Measurements from ENCODE around the gene BCLAF1.
"Not testable (repeated sequence)": the region's sequence is repeated elsewhere in the genome, so short reads cannot be mapped to it uniquely, and the experiment has no call there.

BCLAF1 gene

DNA sequence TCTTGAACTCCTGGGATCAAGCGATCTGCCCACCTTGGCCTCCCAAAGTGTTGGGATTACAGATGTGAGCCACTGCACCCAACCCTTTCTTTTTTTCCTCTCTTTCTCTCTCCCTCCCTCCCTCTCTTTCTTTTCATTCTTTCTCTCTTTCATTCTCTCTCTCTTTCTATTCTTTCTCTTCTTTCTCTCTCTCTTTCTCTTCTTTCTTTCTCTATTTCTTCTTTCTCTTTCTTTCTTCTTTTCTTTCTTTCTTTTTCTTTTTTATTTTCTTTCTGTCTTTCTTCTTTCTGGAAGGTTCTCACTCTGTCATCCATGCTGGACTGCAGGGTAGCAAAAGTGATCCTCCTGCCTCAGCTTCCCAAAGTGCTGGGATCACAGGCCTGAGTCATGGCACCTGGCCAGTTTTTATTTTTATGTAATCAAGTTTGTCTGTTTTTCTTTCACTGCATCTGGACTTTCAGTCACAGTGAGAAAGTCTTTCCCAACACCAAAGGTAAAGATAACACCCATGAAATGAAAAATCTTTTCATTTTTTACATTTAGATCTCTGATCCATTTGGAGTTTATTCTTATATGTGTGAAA lies 20.2 kb upstream of the BCLAF1 start:
- no peak for DNase-seq (ENCODE audit: low spot score)

DNA sequence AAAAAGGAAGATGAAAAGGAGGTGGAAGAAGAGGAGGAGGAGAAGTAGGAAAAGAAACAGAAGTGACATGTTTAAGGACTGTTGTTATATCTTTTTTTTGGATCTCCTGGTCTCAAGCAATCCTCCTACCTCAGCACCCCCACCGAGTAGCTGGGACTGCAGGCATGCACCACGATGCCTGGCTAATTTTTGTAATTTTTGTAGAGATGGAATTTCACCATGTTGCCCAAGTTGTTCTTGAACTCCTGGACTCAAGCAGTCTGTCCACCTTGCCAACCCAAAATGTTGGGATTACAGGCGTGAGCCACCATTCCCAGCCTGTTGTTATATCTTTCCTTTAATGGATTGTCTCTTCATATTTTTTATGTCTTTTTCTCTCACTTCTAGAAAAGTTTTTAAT lies 19.5 kb upstream of the BCLAF1 start:
- DNase-seq (ENCODE audit: low spot score): no peak

DNA sequence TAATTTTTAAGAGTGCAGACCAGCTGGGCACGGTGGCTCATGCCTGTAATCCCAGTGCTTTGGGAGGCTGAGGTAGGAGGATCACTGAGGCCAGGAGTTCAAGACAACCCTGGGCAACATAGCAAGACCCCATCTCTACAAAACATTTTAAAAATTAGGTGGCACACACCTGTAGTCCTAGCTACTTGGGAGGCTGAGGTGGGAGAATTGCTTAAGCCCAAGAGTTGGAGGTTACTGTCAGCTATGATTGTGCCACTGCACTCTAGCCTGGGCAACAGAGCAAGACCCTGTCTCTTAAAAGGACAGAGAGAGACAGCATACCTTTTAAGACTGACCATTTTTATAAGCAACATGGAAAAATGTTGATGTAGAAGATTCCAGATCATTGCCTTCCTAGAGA lies 18.8 kb upstream of the BCLAF1 start:
- DNase-seq (ENCODE audit: low spot score): not testable (repeated sequence)

DNA sequence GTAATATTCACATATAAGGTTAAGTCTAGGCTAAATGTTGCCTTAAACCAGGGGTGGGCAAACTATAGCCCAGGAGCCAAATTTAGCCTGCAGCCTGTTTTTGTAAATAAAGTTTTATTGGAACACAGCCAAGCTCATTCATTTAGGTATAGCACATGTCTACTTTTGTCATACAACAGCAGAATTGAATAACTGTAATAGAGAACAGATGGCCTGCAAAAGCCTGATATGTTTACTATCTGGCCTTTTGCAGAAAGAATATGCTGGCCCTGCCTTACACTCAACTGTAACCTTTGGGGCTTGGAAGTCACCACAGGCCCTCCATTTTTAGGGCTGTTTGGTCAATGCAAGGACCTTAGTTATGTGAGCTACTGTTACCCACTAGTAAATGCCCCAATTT lies 17.7 kb upstream of the BCLAF1 start:
- DNase-seq (ENCODE audit: low spot score): no peak

DNA sequence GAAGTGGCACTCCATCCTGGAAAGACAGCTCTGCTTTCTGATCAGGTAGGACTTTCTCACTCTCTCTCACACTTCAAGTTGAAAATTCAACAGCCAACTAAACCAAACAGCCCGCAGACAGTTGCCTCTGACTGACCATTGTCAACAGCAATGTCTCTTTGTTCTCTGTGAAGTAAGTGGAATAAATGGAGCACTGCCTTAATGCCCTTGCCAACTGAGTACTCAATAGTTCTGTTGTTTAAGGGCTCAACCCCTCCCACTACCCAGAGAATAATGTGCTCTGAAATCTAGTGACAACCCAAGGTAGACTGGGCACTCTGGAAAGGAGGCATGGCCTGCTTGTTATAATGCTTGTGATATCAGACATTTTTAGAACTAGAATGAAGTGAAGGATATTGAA lies 16.8 kb upstream of the BCLAF1 start:
- DNase-seq (ENCODE audit: low spot score): no peak

DNA sequence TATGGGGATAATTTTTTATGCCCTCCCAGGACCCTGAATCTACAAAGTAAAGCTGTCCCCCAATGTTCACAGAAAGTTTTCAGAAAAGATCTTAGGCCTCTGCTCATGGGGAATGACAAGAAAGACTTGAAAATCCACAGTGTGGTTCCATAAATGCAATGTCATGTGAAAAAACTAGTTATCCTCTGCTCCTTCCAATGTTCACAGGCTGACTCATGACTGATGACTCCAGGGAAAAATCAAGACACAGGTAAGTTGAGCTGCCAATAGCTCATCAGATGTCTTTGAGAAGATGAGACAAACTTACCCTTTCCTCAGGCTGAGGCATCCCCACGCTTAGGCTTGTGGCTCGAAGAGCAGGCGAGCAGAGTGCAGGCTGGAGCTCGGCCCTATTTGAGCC lies 14.8 kb upstream of the BCLAF1 start:
- DNase-seq (ENCODE audit: low spot score): no peak

DNA sequence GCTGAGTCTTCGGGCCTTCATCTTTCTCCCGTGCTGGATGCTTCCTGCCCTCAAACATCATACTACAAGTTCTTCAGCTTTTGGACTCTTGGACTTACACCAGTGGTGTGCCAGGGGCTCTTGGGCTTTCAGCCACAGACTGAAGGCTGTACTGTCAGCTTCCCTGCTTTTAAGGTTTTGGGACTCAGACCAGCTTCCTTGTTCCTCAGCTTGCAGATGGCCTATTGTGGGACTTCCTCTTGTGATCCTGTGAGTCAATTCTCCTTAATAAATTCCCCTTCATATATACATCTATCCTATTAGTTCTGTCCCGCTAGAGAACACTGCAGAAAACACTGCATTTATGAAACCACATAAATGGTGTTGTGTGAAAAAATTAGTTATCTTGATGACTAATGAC lies 13.9 kb upstream of the BCLAF1 start:
- no peak for DNase-seq (ENCODE audit: low spot score)

DNA sequence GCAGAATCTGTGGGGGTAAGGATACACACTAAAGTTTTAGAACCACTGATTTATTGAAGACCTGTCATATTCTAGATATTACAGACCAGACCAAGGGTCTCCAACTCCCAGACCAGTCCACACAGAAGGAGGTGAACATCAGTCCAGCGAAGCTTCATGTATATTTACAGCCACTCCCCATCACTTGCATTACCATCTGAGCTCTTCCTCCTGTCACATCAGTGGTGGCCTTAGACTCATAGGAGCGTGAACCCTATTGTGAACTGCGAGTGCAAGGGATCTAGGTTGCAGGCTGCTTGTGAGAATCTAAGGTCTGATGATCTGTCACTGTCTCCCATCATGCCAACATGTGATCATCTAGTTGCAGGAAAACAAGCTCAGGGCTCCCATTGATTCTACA lies 5.0 kb upstream of the BCLAF1 start:
- DNase-seq (ENCODE audit: low spot score): no peak

DNA sequence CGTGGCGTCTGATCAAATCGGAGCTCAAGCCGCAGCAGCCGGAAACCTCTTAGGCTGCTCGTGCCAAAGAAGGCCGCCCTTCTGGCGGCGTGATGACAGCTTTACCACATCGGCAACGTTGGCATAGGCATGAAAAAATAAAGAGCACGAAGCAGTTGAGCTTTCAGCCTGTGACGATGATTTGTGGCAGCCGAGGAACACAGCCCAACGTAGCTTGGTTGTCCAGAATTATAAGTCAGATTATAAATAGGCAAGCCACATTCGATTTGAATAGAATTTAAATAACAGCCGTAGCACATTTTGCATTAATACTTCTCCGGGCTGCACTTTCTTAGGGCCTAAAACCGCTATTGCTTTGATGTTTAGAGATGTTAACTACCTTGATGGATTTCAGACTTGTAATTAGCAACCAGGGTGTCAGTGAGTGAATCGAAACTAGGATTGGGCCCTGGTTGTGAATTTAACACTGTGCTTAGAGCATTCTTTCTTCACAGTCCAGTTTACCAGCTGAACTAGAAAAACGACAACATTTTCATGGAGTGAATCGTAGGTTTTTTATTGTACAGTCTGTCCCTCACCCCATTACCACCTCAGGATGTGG lies 864 bp upstream of the BCLAF1 start:
- DNase-seq (ENCODE audit: low spot score): peak; percentile 79

DNA sequence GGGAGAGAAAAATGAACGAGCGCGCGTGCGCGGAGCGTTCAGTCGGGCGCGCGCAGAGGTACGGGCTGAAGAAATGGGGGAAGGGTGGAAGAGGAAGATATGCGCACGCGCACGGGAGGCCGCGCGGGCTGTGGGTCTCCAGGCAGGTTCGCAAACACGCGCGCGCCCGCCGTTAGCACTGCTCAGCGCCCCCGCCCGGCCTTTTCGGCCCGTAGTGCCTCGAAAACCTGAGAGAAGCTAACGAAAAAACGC lies 393 bp downstream of the BCLAF1 start:
- DNase-seq (ENCODE audit: low spot score): peak; percentile 92

DNA sequence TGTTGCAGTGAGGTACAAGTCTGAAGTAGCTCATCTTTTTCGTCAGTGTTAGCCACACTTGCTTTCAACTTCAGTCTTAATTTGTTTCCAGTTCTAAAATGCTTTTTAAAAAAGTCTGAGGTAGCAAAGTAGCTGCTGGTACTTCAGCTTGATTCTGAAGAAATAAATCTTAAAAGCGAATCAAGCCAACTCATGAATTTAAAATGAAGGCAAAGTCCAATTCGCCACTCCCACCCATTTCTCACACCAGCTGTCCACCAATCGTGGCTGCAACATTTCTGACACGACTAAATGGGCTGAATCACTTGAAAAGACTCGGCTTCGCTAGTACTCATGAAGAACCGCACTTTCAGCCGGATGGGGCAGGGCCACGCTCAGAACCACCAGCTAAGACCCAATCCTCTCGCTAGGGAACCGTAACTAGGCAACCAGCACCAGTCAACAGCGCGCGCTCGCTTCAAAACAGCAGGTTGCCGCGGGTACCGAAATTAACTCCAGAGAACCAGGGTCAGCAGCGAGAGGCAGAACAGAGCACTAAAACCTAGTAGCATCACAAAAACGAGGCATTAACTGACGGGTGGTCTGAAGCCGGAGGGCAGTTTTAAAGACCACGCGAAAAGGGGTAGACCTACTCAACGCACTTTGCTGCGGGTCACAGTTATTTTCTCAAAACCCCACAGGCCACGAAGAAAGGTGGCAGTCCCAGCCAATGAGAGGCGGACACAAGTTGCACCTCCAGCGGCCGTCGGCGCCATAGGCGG lies 900 bp downstream of the BCLAF1 start:
- peak; percentile 90 for DNase-seq (ENCODE audit: low spot score)

DNA sequence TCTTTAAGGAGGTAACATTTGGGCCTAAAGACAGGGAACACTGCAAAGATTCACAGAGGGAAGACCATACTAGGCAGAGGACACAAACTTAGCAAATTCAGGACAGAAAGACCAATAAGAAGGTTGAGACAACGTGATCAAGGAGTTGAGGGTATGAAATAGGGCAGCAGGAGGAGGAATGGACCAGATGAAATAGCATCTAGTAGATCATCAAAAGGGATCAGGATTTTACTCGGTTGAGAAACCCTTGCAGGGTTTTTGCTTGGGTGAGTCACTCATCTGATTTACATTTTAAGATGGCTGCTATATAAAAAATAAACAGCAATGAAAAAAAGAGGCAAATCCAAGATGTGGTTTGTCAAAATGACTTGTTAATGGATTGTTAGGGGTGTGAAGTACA lies 4.7 kb downstream of the BCLAF1 start:
- peak; percentile 31 for DNase-seq (ENCODE audit: low spot score)

DNA sequence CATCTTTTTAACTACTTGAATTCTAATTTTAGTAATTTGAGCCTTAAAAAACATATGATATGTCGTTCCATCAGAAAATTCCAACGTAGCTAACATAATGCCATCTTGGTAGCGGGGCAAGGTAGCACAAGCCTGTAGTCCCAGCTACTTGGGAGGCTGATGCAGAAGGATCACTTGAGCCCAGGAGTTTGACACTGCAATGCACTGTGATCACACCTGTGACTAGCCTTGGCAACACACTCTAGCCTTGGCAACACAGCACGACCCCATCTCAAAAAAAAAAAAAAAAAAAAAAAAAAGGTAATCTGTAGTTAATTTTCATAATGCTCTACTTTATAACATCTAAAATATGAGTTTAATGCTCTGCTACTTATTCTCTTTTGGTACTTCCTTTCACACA lies 6.7 kb downstream of the BCLAF1 start:
- no peak for DNase-seq (ENCODE audit: low spot score)

DNA sequence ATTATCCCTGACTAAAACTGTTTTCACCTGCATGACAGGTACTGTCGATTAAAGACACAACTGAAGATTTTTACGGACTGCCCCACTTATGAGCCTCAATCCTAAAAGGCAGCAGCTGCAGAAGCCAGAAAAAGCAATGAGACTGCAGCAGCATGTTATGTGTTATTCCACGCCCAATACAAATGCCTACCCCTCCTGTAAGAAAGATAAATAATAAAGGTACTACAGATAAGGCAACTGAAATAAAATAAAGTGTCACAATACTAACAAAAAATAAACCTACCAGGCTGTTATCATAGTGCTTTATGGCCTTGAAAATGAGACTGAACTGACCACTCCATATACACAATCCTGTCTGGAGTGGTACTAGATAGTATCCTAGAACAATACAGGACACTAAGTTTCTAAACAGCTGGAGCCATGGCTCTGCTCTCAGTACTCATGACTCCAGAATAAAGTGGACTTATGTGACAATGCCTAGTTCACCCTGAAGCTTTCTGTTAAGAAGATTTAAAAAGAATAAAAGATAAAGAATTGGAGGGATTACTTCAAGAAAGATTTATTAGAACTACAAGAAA lies 9.5 kb downstream of the BCLAF1 start:
- no peak for DNase-seq (ENCODE audit: low spot score)

DNA sequence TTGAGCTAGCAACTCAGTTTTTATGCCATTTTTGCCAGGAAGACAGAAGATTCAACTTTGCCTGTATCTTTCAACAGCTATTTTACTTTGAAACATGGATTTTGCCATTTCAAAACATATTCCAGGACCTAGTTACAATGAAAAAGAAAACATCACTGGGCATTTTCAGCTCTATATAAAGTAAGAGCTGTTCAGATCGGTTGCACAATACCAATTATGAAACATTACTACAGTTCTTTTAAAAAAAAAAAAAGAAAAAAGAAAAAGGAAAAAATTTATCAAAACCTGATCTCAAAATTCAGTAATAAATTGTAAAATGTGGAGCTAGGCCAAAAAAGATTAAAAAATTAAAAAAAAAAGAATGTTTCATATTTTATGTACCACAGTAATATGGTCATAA lies 15.6 kb downstream of the BCLAF1 start:
- DNase-seq (ENCODE audit: low spot score): no peak

DNA sequence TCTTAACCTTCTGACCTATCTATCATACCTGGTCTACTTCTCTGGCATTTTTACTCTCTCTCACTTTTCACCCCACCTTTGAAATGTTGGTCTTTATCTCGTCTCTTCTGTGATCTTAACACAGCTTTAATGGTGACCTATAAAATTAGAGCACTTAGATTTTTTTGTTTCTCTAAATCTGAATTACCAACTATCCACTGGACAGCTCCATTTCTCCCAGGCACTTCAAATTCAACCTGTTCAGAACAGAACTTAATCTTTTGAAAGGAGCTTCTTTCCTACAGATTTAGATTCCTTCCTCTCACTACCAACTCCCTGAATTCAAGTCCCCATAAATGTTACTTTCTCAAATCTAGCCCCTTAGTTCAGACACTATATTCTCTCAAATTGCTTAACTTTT lies 24.5 kb downstream of the BCLAF1 start:
- no peak for DNase-seq (ENCODE audit: low spot score)

DNA sequence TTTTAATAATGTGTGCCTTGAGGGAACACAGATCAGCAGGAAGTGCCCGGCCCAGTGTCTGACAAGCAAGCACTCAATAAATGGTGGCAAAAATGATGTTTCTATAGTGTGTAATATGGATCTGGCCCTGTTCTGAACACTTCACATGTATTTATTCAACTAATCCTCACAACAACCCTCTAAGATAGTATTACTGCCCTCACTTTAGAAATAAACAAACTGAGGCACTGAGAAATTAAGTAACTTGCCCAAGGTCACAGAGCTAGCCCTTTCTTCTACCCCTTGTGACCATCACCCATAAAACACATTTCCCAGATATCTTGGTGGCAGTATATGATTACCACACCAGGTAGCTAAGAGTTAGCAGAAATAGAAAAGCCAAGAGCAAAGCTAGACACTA lies 26.7 kb downstream of the BCLAF1 start:
- no peak for DNase-seq (ENCODE audit: low spot score)

DNA sequence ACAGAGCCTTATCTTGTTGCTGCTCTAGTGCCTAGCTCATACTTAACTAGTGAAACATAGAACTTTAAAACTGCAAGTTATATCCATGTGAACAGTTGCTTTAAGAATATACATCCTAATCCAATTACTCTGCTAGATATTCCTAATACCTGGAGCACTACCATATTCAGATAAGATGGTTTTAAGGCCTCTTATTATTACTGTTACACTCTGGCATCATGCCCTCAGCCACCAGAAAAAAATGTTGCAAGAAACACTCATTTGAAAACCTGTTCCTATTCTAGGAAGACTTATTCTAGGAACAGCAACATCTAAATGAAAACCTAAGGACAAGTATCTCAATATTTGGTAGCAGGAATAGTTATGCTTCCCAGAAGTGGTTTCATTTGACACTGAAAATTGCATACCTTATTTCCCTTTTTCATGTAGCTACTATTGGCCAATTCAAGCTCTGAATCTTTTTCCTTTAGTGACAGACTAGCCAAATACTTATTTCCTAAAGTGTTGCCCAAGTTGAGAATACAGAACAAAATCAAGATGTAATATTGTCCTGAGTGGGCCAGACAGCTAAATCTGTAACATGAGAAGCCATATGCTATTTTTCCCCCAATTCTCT lies 34.7 kb downstream of the BCLAF1 start:
- DNase-seq (ENCODE audit: low spot score): no peak

DNA sequence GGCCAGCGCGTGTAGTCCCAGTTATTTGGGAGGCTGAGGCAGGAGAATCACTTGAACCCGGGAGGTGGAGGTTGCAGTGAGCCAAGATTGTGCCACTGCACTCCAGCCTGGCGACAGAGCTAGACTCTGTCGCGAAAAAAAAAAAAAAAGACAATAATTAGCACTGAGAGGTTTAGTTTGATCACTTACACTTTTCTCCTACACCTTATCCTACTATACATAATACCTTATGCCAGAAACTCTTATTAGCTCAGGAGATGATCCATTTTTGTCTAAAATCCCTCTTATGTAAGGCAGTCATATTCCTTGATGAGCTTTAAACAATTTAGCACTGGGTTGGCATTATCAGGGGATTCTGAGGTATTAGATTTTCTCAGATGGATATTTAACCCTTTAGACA lies 35.9 kb downstream of the BCLAF1 start:
- no peak for DNase-seq (ENCODE audit: low spot score)

DNA sequence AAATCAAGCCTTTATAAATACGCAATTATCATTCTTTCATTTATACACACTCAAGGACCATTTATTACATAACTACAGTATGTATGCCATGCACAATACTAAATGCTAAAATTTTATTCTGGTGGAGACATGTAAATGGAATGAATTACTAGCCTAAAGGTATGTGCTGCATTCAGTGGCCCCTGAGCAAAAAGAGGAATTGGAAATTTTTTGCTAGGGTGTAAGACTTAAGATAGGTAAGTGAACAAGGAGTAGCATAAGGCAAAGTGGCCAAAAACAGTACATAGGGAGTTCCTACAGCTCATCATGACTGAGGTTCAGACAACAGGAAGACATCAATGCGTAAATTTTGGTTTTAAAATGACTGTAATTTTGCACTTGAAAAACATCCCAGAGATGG lies 37.2 kb downstream of the BCLAF1 start:
- no peak for DNase-seq (ENCODE audit: low spot score)

DNA sequence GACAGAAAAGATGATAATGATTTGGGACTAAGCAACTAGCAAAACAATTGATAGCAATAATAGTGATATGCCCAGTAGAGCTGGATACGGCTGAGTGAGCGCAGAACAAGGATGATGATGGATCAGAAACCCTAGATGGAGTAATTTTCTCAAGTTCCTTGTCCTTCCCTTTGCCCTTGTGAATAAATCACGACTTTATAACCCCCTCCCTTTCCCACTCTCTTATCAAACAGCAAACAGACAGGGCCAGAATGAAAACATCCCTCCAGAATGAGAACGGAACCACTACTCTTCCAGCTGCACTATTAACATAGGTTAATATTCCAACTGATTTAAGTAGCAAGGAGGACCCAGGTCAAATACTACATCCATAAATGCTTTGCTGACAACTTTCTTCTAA lies 38.3 kb downstream of the BCLAF1 start:
- no peak for DNase-seq (ENCODE audit: low spot score)

DNA sequence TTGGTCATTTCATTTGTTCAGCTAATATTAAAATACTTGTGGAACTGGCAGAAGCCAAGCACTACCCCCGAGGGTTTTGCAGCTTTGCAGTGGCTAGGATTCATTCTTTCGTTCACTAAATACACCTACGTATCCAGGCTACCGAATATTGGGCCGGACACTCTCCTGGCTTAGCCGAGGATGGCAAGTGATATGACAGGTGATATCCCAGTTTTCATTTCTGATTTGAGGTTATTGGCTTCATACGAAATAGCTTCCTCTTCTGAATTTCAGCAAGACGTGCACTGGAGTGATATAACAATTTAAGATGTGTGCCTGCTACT lies 39.0 kb downstream of the BCLAF1 start:
- DNase-seq (ENCODE audit: low spot score): no peak

Data from GM03348 (cell line).